HUES64 (cell line): ENCODE data around the gene DDX23.
"Not testable (repeated sequence)": the region's sequence is repeated elsewhere in the genome, so short reads cannot be mapped to it uniquely, and the experiment has no call there.

Source experiments
- H3K27ac ChIP-seq: 2 replicates; pipeline ENCODE4 v1.7.0; 2013; ENCODE audit warnings: low read depth, low read length, inconsistent platforms
- H3K27me3 ChIP-seq: 2 replicates; pipeline ENCODE4 v1.6.1; 2013; ENCODE audit warnings: mild to moderate bottlenecking, low read length; ENCODE audit not compliant: insufficient read depth
- H3K36me3 ChIP-seq: 2 replicates; pipeline ENCODE4 v1.6.1; 2013; ENCODE audit warnings: mild to moderate bottlenecking, low read length; ENCODE audit not compliant: insufficient read depth
- H3K4me1 ChIP-seq: 2 replicates; pipeline ENCODE4 v1.6.1; 2013; ENCODE audit warnings: mild to moderate bottlenecking, low read length, moderate library complexity; ENCODE audit not compliant: insufficient read depth
- H3K4me3 ChIP-seq: 2 replicates; pipeline ENCODE4 v1.5.1; 2013; ENCODE audit warnings: mild to moderate bottlenecking, low read length, moderate library complexity
- H3K9ac ChIP-seq: 2 replicates; pipeline ENCODE4 v1.6.1; 2013; ENCODE audit warnings: mild to moderate bottlenecking, low read depth, low read length
- H3K9me3 ChIP-seq: 2 replicates; pipeline ENCODE4 v1.6.1; 2013; ENCODE audit warnings: low read depth, low read length; ENCODE audit not compliant: insufficient read depth
- WGBS: fragments of 150-250, 120-280 bp; methylation state at CpG from one replicate; pipeline ENCODE4 v1.1.7; 2013; ENCODE audit warnings: missing lambda C conversion rate; 5-methylcytosine and 5-hydroxymethylcytosine counted together

The DDX23 gene

DNA sequence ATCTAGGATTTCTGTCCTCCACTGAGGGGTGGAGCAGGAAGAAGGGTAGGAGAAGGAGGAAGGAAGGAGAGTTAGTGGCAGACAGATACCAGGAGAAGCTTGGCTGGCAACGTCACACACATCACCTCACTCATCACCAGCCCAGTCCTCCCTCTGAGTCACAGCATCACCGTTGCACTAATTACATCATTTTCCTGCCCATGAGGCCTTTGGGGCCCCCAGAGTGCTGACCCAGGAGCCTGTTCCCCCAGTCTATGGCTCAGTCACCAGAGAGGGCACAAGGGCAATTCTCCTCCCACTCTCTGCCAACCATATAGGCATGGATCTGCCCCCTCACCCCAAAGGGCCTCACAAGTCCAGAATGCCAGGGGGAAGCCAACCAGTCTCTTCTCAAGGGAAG, 9.1 kb upstream of the DDX23 start:
- Histone ChIP-seq H3K4me3 (no peak overlapping the region), H3K4me1 (peaks cover 26% of the 10 kb centered on the region; the same call in 1 of the 2 replicates), H3K36me3 (peaks cover 44% of the 10 kb centered on the region), H3K27ac (no peak overlapping the region), H3K9ac (no peak overlapping the region), H3K27me3 (no peaks in the 10 kb centered on the region), H3K9me3 (no peaks in the 10 kb centered on the region)
- 98% methylated on average over 2 of the region's 2 CpGs for WGBS

DNA sequence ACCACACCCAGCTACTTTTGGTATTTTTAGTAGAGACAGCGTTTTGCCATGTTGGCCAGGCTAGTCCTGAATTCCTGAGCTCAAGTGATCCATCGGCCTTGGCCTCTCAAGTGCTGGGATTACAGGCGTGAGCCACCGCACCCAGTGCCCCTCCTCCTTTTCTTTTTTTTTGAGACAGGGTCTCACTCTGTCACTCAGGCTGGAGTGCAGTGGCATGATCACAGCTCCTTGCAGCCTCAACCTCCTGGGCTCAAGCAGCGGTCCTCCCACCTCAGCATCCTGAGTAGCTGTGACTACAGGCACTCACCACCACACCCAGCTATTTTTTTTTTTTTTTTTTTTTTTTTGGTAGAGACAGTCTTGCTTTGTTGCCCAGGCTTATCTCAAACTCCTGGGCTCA, 8.3 kb upstream of the DDX23 start:
- 95% methylated on average over 5 of the region's 5 CpGs for whole genome bisulfite sequencing
- H3K4me3 ChIP-seq, H3K9me3 ChIP-seq, H3K27ac ChIP-seq, H3K27me3 ChIP-seq, H3K9ac ChIP-seq: not testable (repeated sequence)
- Histone ChIP-seq H3K4me1 (peaks cover 24% of the 10 kb centered on the region; the same call in 1 of the 2 replicates), H3K36me3 (peaks cover 44% of the 10 kb centered on the region)

DNA sequence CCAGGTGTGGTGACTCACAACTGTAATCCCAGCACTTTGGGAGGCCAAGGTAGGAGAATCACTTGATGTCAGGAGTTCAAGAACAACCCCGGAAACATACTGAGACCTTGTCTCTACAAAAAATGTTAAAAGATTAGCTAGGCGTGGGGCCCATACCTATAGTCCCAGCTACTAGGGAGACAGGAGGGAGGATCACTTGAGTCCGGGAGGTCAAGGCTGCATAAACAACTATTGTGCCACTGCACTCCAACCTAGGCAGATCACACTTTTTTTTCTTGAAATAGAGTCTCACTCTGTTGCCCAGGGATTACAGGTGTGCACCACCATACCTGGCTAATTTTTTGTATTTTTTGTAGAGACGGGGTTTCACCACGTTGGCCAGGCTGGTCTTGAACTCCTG, 7.6 kb upstream of the DDX23 start:
- 99% methylated on average over 5 of the region's 5 CpGs for WGBS
- Histone ChIP-seq H3K36me3 (peaks cover 44% of the 10 kb centered on the region), H3K27me3 (no peaks in the 10 kb centered on the region), H3K27ac (no peak overlapping the region), H3K4me1 (peaks cover 22% of the 10 kb centered on the region; the same call in 1 of the 2 replicates), H3K9me3 (no peaks in the 10 kb centered on the region), H3K9ac (no peak overlapping the region), H3K4me3 (no peak overlapping the region)

DNA sequence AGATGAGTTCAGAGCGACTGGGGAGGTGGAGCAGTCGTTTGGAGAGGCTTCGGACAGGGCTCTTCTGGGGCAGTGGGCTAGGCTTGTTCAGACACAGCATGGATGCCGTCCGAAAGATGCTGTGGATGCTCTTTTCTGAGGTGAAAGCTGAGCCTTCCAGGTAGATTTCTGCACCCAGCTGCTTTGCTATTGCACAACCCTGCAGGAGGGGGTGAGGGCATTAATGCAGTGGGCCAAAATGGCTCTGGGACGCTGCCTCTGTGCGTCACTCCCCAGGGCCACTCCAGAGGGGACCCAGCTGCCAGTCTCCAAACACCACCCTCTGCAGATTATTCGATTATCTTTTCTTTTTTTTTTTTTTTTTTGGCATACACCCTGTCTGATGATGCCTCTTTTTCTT, 6.1 kb upstream of the DDX23 start:
- peaks cover 44% of the 10 kb centered on the region for H3K36me3 ChIP-seq
- 93% methylated on average over 8 of the region's 8 CpGs for WGBS
- no peak overlapping the region for H3K27ac ChIP-seq
- H3K4me3 ChIP-seq: no peak overlapping the region
- H3K27me3 ChIP-seq: no peaks in the 10 kb centered on the region
- H3K9me3 ChIP-seq: no peaks in the 10 kb centered on the region
- H3K9ac ChIP-seq: no peak overlapping the region
- peaks cover 7% of the 10 kb centered on the region for H3K4me1 ChIP-seq

DNA sequence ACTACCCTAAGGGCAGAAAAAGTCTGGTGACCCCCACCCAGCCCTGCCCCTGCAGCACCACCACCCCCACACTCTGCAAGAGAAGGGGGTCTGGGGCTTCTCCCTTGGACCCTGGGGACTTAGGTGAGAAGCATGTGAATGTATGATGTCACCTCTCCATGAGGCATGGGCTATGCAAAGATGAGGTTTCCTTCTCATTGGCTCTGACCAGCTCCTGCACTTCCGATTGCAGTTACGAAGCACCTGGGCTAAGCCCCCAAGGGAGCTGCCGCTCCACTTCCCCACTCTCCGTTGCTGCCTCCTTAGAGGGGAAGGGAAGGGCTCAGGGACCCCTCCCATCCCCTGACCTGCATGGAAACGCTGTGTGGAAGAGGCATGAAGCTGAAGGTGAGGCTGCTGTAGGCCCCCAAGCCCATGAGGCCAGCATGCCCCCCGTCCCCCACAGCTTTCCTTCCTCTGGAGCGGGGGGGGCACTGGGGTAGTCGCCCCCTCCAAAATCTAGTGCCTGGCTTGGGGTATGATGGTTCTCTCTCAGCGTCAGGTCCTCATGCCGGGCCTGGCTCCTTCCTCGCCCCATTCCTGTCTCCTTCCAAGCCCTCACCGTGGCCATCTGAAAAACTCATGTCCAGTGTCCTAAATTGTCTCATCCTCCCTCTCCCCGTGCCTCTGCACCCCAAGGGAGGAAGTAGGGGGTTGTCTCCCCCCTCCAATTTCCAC, 5.5 kb upstream of the DDX23 start:
- no peak overlapping the region for H3K27ac ChIP-seq
- H3K9ac ChIP-seq: no peak overlapping the region
- no peak overlapping the region for H3K4me3 ChIP-seq
- WGBS: 87% methylated on average over 11 of the region's 13 CpGs
- H3K4me1 ChIP-seq: peaks cover 6% of the 10 kb centered on the region
- H3K36me3 ChIP-seq: peaks cover 41% of the 10 kb centered on the region
- H3K9me3 ChIP-seq: no peaks in the 10 kb centered on the region
- H3K27me3 ChIP-seq: no peaks in the 10 kb centered on the region

DNA sequence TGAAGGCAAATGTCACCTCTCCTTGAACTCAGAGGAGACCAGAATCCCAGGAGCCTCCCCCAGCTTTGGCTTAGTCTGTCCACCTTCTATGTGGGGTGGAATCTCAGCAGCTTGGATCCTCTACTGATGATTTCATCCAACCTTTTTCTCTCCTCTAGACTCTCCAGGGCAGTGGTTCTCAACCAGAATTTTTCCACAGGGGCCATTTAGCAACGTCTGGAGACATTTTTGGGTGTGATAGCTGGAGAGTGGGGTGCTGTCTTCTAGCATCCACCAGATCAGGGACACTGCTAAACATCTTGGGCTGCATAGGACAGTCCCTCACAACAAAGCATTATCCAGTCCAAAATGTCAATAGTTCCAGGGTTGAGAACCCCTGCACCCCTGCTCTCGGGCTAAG, 4.4 kb upstream of the DDX23 start:
- no peak overlapping the region for H3K27ac ChIP-seq
- no peaks in the 10 kb centered on the region for H3K9me3 ChIP-seq
- no peak overlapping the region for H3K9ac ChIP-seq
- WGBS: 97% methylated on average over 2 of the region's 2 CpGs
- peaks cover 30% of the 10 kb centered on the region for H3K36me3 ChIP-seq
- peaks cover 6% of the 10 kb centered on the region for H3K4me1 ChIP-seq
- H3K27me3 ChIP-seq: no peaks in the 10 kb centered on the region
- H3K4me3 ChIP-seq: no peak overlapping the region

DNA sequence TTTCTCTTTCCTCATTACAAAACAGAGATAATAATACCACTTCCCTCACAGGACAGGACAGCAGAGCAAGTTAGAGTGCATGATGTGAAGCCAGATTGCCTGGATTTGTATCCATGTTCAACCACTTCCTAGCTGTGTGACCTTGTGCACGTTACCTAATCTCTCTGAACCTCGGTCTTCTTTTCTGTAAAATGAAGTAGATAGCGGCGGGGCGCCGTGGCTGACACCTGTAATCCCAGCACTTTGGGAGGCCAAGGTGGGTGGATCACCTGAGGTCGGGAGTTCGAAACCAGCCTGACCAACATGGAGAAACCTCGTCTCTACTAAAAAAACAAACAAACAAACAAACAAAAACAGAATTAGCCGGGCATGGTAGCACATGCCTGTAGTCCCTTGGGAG, 3.0 kb upstream of the DDX23 start:
- H3K4me1 ChIP-seq, H3K9me3 ChIP-seq, H3K27ac ChIP-seq, H3K4me3 ChIP-seq, H3K9ac ChIP-seq, H3K27me3 ChIP-seq: not testable (repeated sequence)
- WGBS: 97% methylated on average over 10 of the region's 10 CpGs
- peaks cover 21% of the 10 kb centered on the region for H3K36me3 ChIP-seq

DNA sequence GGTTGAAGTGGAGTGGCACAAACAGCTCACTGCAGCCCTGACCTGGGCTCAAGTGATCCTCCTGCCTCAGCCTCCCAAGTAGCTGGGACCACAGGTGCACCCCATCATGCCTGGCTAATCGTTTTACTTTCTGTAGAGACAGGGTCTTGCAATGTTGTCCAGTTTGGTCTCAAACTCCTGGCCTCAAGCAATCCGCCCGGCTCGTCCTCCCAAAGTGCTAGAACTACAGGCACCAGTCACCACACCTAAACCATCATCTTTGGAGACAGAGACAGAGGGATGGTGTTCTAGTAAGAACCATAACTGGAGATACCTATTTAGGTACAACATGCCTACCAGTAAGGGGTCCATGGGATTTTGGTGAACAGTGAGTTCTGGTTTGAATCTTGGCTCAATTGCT, 2.5 kb upstream of the DDX23 start:
- 83% methylated on average over 4 of the region's 4 CpGs for WGBS
- Histone ChIP-seq H3K9ac (no peak overlapping the region), H3K4me3 (no peak overlapping the region), H3K4me1 (peaks cover 6% of the 10 kb centered on the region), H3K27ac (no peak overlapping the region), H3K27me3 (no peaks in the 10 kb centered on the region), H3K9me3 (no peaks in the 10 kb centered on the region), H3K36me3 (peaks cover 22% of the 10 kb centered on the region)

DNA sequence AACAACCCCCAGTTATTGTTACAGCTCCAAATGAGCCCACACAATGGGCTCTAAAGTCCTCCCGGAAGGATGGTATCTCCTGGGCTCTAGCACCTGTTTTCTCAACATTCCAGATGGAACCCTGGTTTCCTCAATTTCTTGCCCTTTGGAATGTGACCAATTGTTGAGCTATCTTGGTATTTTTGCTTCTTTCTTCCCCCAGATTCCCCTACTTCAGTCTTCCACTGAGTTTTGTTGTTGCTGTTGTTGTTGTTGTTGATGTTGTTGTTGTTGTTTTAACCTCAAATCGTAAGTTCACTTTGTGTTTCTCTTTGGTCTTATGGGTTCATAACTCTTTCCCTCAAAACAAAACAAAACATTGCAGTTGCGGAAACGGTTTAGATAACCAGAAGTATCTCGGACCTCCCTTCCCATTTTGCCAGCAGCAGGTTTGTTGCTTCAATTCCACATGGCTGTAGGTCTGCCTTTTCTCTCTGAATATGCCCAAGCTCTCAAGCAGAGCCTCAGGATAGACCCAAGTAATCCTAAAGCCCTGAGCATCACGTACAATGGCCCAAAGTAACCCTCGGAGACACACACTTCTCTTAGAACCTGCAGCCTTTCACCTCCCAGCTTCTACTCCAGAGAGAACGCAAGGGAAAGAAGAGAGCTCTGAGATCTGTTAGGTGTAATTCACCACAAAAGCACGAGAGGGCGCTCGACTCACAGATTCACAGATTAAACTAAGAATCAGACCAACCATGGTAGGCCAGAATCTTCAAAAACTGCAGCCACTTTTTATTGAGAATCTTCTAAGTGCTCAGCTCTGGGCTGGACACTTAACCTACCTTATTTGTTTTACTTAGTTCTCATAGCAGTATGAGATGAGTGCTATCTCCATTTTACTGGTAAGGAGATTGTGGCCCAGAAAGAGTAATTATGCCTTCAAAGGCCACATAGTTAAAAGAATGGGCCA, 1.0 kb upstream of the DDX23 start:
- Histone ChIP-seq H3K4me1 (peaks cover 6% of the 10 kb centered on the region), H3K4me3 (peak overlapping the region; percentile 92), H3K9ac (0 out of 2 replicates have a peak overlapping the region, but pooled peaks have one; percentile 54), H3K9me3 (no peaks in the 10 kb centered on the region), H3K27me3 (no peaks in the 10 kb centered on the region), H3K27ac (no peak overlapping the region), H3K36me3 (peaks cover 16% of the 10 kb centered on the region)
- WGBS: 28% methylated on average over 11 of the region's 11 CpGs

DNA sequence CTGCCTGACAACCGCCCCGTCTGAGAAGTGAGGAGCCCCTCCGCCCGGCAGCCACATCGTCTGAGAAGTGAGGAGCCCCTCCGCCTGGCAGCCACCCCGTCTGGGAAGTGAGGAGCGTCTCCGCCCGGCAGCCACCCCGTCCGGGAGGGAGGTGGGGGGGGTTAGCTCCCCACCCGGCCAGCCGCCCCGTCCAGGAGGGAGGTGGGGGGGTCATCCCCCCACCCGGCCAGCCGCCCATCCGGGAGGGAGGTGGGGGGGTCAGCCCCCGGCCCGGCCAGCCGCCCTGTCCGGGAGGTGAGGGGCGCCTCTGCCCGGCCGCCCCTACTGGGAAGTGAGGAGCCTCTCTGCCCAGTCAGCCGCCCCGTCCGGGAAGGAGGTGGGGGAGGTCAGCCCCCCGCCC, 9.9 kb downstream of the DDX23 start:
- H3K36me3 ChIP-seq: peaks cover 78% of the 10 kb centered on the region

DNA sequence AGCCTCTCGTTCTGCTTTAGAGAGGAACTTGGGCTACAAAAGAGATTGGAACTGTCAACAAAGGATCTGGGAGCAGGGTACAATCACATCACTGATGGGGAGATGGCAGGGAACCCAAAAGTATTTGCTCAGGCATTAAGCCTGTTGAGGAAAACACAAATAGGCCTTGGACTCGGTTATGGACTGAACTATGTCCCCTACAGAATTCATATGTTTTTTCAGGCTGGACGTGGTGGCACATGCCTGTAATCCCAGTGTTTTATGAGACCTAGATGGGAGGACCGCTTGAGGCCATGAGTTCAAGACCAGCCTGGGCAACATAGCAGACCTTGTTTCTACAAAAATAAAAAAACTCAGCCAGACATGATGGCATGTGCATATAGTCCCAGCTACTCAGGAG, 13.9 kb downstream of the DDX23 start:
- Histone ChIP-seq H3K27me3 (no peaks in the 10 kb centered on the region), H3K27ac (no peak overlapping the region), H3K9me3 (no peaks in the 10 kb centered on the region), H3K4me1 (no peaks in the 10 kb centered on the region), H3K36me3 (peaks cover 77% of the 10 kb centered on the region), H3K4me3 (no peak overlapping the region), H3K9ac (no peak overlapping the region)
- WGBS: 98% methylated on average over 4 of the region's 4 CpGs

More for the DNA sequence above, 9.9 kb downstream of the DDX23 start:
- 97% methylated on average over 27 of the region's 29 CpGs for WGBS
- not testable (repeated sequence) for H3K9ac ChIP-seq, H3K4me3 ChIP-seq, H3K27me3 ChIP-seq, H3K4me1 ChIP-seq, H3K9me3 ChIP-seq, H3K27ac ChIP-seq
